Erythroblast (primary cell): ENCODE data around the gene ADI1.

Experiments used
- GATA1 ChIP-seq: IDR thresholded peaks from 2 replicates; pipeline ENCODE4 v1.6.1; 2011; ENCODE audit warnings: low read depth, mild to moderate bottlenecking, control low read depth, low read length, moderate library complexity
- POLR2A ChIP-seq: IDR thresholded peaks from 2 replicates; pipeline ENCODE4 v1.6.1; 2011; ENCODE audit warnings: mild to moderate bottlenecking, low read length

- no peak for TF ChIP-seq POLR2A
- TF ChIP-seq GATA1, result no peak
Measured at GRCh38 chr2:3469486-3469885, 49.8 kb downstream of the ADI1 start.
